Liver (tissue), 3 donors: ENCODE measurements around the gene ANKRD42.

Experiments used
- FOXA1 ChIP-seq: IDR thresholded peaks from 2 replicates; pipeline ENCODE4 v1.6.1; 2016; ENCODE audit warnings: antibody characterized with exemption
- GABPA ChIP-seq, 2 donors: IDR thresholded peaks in 1 of 2; conservative IDR thresholded peaks in 1 of 2; 2 replicates each; pipeline ENCODE4 v1.6.1; 2016; ENCODE audit warnings: antibody characterized with exemption in 2 of 2, mild to moderate bottlenecking in 1 of 2, moderate library complexity in 1 of 2
- HNF4A ChIP-seq, 2 donors: conservative IDR thresholded peaks; 2 replicates each; pipeline ENCODE4 v1.6.1; 2016; ENCODE audit warnings: antibody characterized with exemption in 2 of 2, mild to moderate bottlenecking in 2 of 2
- JUND ChIP-seq, 2 donors: IDR thresholded peaks; 2 replicates each; pipeline ENCODE4 v1.6.1; 2016; ENCODE audit warnings: antibody characterized with exemption in 2 of 2
- RAD21 ChIP-seq, 2 donors: IDR thresholded peaks; 2 replicates each; pipeline ENCODE4 v1.6.1; 2016; ENCODE audit warnings: antibody characterized with exemption in 2 of 2, mild to moderate bottlenecking in 2 of 2
- SP1 ChIP-seq: IDR thresholded peaks from 2 replicates; pipeline ENCODE4 v1.6.1; 2018; ENCODE audit warnings: antibody characterized with exemption, mild to moderate bottlenecking
- TAF1 ChIP-seq: conservative IDR thresholded peaks from 2 replicates; pipeline ENCODE4 v1.6.1; 2016; ENCODE audit warnings: antibody characterized with exemption, mild to moderate bottlenecking
- TF ChIP-seq, protein P1 (sequence below): fragments of 150-350 bp; IDR thresholded peaks from 2 replicates; pipeline ENCODE4 v1.5.1; 2017; ENCODE audit warnings: improper control_type of control experiment, low read depth, low read length; ENCODE audit not compliant: missing input control
- TF ChIP-seq, protein P2 (sequence below): IDR thresholded peaks from 2 replicates; pipeline ENCODE4 v1.6.1; 2016; ENCODE audit warnings: antibody characterized with exemption
- TF ChIP-seq, protein P3 (sequence below): IDR thresholded peaks from 2 replicates; pipeline ENCODE4 v1.6.1; 2016; ENCODE audit warnings: antibody characterized with exemption, mild to moderate bottlenecking
- donor health status: healthy.
- donor health status: healthy.

DNA sequence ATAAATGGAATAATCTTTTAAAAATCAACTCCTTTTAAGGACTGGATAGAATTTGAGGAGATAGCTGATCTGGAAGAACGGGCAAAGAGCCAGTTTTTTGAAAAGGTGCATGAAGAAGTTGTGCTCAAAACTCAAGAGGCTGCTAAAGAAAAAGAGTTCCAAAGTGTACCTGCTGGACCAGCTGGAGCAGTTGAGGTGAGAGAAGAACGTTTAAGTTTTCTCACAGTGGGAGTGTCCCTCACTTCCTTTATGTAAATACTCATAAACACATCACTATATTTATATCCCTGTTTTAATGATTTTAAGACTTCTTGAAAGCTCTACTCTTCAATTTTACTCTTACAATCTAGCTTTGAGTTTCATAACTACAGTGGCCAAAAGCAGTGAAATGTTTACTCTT is 11.7 kb upstream of the ANKRD42 start:
- no peak for TF ChIP-seq GABPA (IDR thresholded peaks at IDR 0.05 in 1 of 2, conservative IDR thresholded peaks at IDR 0.05 in 1 of 2)
- TF ChIP-seq, protein P1, sequence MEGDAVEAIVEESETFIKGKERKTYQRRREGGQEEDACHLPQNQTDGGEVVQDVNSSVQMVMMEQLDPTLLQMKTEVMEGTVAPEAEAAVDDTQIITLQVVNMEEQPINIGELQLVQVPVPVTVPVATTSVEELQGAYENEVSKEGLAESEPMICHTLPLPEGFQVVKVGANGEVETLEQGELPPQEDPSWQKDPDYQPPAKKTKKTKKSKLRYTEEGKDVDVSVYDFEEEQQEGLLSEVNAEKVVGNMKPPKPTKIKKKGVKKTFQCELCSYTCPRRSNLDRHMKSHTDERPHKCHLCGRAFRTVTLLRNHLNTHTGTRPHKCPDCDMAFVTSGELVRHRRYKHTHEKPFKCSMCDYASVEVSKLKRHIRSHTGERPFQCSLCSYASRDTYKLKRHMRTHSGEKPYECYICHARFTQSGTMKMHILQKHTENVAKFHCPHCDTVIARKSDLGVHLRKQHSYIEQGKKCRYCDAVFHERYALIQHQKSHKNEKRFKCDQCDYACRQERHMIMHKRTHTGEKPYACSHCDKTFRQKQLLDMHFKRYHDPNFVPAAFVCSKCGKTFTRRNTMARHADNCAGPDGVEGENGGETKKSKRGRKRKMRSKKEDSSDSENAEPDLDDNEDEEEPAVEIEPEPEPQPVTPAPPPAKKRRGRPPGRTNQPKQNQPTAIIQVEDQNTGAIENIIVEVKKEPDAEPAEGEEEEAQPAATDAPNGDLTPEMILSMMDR, result no peak
- no peak for TF ChIP-seq JUND (IDR thresholded peaks at IDR 0.05)
- no peak for TF ChIP-seq FOXA1
- TF ChIP-seq RAD21 (IDR thresholded peaks at IDR 0.05), result no peak
- TF ChIP-seq, protein P2, sequence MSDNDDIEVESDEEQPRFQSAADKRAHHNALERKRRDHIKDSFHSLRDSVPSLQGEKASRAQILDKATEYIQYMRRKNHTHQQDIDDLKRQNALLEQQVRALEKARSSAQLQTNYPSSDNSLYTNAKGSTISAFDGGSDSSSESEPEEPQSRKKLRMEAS, result no peak
- TF ChIP-seq TAF1, result no peak
- TF ChIP-seq HNF4A (conservative IDR thresholded peaks at IDR 0.05), result no peak
- no peak for TF ChIP-seq SP1
- TF ChIP-seq, protein P3, sequence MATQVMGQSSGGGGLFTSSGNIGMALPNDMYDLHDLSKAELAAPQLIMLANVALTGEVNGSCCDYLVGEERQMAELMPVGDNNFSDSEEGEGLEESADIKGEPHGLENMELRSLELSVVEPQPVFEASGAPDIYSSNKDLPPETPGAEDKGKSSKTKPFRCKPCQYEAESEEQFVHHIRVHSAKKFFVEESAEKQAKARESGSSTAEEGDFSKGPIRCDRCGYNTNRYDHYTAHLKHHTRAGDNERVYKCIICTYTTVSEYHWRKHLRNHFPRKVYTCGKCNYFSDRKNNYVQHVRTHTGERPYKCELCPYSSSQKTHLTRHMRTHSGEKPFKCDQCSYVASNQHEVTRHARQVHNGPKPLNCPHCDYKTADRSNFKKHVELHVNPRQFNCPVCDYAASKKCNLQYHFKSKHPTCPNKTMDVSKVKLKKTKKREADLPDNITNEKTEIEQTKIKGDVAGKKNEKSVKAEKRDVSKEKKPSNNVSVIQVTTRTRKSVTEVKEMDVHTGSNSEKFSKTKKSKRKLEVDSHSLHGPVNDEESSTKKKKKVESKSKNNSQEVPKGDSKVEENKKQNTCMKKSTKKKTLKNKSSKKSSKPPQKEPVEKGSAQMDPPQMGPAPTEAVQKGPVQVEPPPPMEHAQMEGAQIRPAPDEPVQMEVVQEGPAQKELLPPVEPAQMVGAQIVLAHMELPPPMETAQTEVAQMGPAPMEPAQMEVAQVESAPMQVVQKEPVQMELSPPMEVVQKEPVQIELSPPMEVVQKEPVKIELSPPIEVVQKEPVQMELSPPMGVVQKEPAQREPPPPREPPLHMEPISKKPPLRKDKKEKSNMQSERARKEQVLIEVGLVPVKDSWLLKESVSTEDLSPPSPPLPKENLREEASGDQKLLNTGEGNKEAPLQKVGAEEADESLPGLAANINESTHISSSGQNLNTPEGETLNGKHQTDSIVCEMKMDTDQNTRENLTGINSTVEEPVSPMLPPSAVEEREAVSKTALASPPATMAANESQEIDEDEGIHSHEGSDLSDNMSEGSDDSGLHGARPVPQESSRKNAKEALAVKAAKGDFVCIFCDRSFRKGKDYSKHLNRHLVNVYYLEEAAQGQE, result no peak
